Osteoblast (primary cell): ENCODE measurements around the gene SLC6A19. TPM values are rescaled to one million over a fixed set of nuclear protein-coding genes. Genes with fewer than 3 reads are reported as not detected.

Source experiments
- DNase-seq: peaks from one replicate; pipeline ENCODE4 v3.0.0; 2011; ENCODE audit warnings: low spot score, mixed read lengths; ENCODE audit not compliant: insufficient read length; ENCODE audit errors: missing footprints
- H2AFZ ChIP-seq: 2 replicates; pipeline ENCODE4 v1.6.0; 2011; ENCODE audit warnings: mild to moderate bottlenecking, low read length
- H3K27ac ChIP-seq: 2 replicates; pipeline ENCODE4 v1.5.1; 2011; ENCODE audit warnings: mild to moderate bottlenecking, low read depth, low read length, moderate library complexity
- H3K27me3 ChIP-seq: 2 replicates; pipeline ENCODE4 v1.6.0; 2012; ENCODE audit warnings: mild to moderate bottlenecking, control low read depth, inconsistent platforms, low read length, moderate library complexity; ENCODE audit not compliant: insufficient read depth
- H3K36me3 ChIP-seq: 2 replicates; pipeline ENCODE4 v1.5.1; 2011; ENCODE audit warnings: mild to moderate bottlenecking, low read length, control low read depth, moderate library complexity; ENCODE audit not compliant: insufficient read depth
- H3K4me1 ChIP-seq: 2 replicates; pipeline ENCODE4 v1.5.1; 2011; ENCODE audit warnings: mild to moderate bottlenecking, low read length, control low read depth, moderate library complexity; ENCODE audit not compliant: insufficient read depth
- H3K4me2 ChIP-seq: 2 replicates; pipeline ENCODE4 v1.6.0; 2011; ENCODE audit warnings: mild to moderate bottlenecking, low read length; ENCODE audit not compliant: insufficient read depth
- H3K4me3 ChIP-seq: fragments of 200-600 bp; sonication (generic); 3 replicates; pipeline ENCODE4 v1.5.1; 2012; ENCODE audit warnings: mild to moderate bottlenecking, low read length, inconsistent platforms; ENCODE audit not compliant: insufficient read depth
- H3K79me2 ChIP-seq: 2 replicates; pipeline ENCODE4 v1.6.0; 2012; ENCODE audit warnings: mild to moderate bottlenecking, low read length, control low read depth, inconsistent platforms; ENCODE audit not compliant: insufficient read depth
- H3K9me3 ChIP-seq: 2 replicates; pipeline ENCODE4 v1.5.1; 2011; ENCODE audit warnings: low read depth, low read length, control low read depth
- H4K20me1 ChIP-seq: 2 replicates; pipeline ENCODE4 v1.6.0; 2012; ENCODE audit warnings: mild to moderate bottlenecking, low read length, control low read depth; ENCODE audit not compliant: insufficient read depth
- CTCF ChIP-seq: IDR thresholded peaks from 2 replicates; pipeline ENCODE4 v1.5.1; 2011; ENCODE audit warnings: mild to moderate bottlenecking, low read depth, low read length, moderate library complexity; ENCODE audit errors: extremely low read depth
- total RNA-seq: library from RNA; depleted of rRNA; stranded (reverse); fragments of >200 nt; gene quantifications from 2 replicates; pipeline ENCODE4 v1.2.3, GENCODE V29; 2012

SLC6A19 gene
- total RNA-seq, 1 donor = not detected

DNA sequence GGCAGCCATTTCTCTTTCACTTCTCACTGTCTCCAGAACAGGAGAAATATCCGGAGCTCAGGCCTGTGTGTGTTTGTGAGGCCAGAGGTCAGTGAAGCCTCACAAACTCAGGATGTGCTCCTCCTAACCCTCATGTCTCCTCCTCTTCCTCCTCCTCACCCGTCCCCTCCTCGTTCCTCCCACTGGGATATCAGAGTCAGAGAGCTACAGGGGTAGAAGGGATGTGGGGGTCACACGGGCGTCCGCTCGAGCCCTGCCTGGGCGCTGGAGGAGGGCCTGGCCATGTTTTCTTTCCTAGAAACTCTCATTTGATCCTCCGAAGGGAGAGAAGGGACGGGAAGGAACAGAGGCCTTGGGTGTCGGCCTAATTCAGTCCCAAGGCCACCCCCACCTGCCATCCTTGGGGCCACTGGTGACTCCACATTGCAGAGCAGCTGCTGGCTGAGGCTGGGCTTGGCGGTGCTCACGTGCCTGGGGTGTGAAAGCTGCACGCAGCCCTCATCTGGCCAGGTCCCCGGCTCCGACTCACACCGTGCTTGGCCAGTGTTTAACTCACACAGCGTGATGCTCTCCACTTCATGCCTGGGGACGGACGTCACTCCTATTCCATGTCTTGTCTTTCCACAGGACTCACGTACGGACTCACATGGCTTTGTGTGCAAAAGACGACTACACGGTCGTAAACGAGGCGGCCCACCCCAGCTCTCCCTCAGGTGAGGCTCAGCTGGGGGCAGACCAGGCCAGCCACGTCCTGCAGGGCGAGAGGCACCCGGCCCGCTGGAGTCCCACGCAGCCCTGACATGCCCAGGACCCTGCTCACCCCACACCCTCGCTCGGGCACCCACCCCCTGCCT, 22.6 kb upstream of the SLC6A19 start:
- no peaks in the 10 kb centered on the region for H3K9me3 ChIP-seq
- no peaks in the 10 kb centered on the region for H3K36me3 ChIP-seq
- H3K27me3 ChIP-seq = peaks cover 6% of the 10 kb centered on the region
- DNase-seq = no peak
- no peak overlapping the region for H3K4me3 ChIP-seq
- no peaks in the 10 kb centered on the region for H3K79me2 ChIP-seq
- H2AFZ ChIP-seq = no peak overlapping the region
- no peak overlapping the region for H3K4me2 ChIP-seq
- H3K4me1 ChIP-seq = no peaks in the 10 kb centered on the region
- no peak overlapping the region for H3K27ac ChIP-seq
- no peak for TF ChIP-seq CTCF
- no peaks in the 10 kb centered on the region for H4K20me1 ChIP-seq

- no peak overlapping the region for H2AFZ ChIP-seq
- no peaks in the 10 kb centered on the region for H3K79me2 ChIP-seq
- no peaks in the 10 kb centered on the region for H3K36me3 ChIP-seq
- H4K20me1 ChIP-seq = no peaks in the 10 kb centered on the region
- H3K4me3 ChIP-seq = no peak overlapping the region
- no peak for TF ChIP-seq CTCF
- no peaks in the 10 kb centered on the region for H3K4me1 ChIP-seq
- H3K9me3 ChIP-seq = no peaks in the 10 kb centered on the region
- H3K4me2 ChIP-seq = no peak overlapping the region
- H3K27me3 ChIP-seq = peaks cover 6% of the 10 kb centered on the region
- no peak for DNase-seq
- H3K27ac ChIP-seq = no peak overlapping the region
Measured at GRCh38 chr5:1179383-1179715, 22.0 kb upstream of the SLC6A19 start.

GRCh38 chr5:1180096-1180495, 21.3 kb upstream of the SLC6A19 start:
- H3K9me3 ChIP-seq = no peaks in the 10 kb centered on the region
- H4K20me1 ChIP-seq = no peaks in the 10 kb centered on the region

More at GRCh38 chr5:1180096-1180495, 21.3 kb upstream of the SLC6A19 start:
- H3K36me3 ChIP-seq = no peaks in the 10 kb centered on the region
- peaks cover 6% of the 10 kb centered on the region for H3K27me3 ChIP-seq
- no peaks in the 10 kb centered on the region for H3K4me1 ChIP-seq
- H3K4me3 ChIP-seq = no peak overlapping the region
- H3K4me2 ChIP-seq = no peak overlapping the region
- H3K27ac ChIP-seq = no peak overlapping the region
- no peak for DNase-seq
- no peaks in the 10 kb centered on the region for H3K79me2 ChIP-seq
- no peak for TF ChIP-seq CTCF
- no peak overlapping the region for H2AFZ ChIP-seq
